SW480 (cell line): Measurements from ENCODE around the gene COL4A2.

ENCODE experiments used
- DNase-seq: peaks from one replicate; pipeline ENCODE4 v3.0.0-alpha.2; 2016; ENCODE audit warnings: low spot score

The COL4A2 gene

GRCh38 chr13:110536006-110536693, 229.1 kb downstream of the COL4A2 start:
- no peak for DNase-seq

- no peak for DNase-seq
Measured at GRCh38 chr13:110538632-110539031, 231.5 kb downstream of the COL4A2 start.

GRCh38 chr13:110539894-110540293, 232.8 kb downstream of the COL4A2 start:
- DNase-seq = no peak

- no peak for DNase-seq
Measured at GRCh38 chr13:110540871-110541525, 233.9 kb downstream of the COL4A2 start.

- no peak for DNase-seq
Measured at GRCh38 chr13:110541526-110541920, 234.4 kb downstream of the COL4A2 start.

- DNase-seq = no peak
Measured at GRCh38 chr13:110542169-110542796, 235.2 kb downstream of the COL4A2 start.

- no peak for DNase-seq
Measured at GRCh38 chr13:110546378-110546777, 239.3 kb downstream of the COL4A2 start.

GRCh38 chr13:110546926-110547325, 239.8 kb downstream of the COL4A2 start:
- no peak for DNase-seq

GRCh38 chr13:110548891-110549794, 242.1 kb downstream of the COL4A2 start:
- no peak for DNase-seq

- DNase-seq = no peak
Measured at GRCh38 chr13:110549795-110550160, 242.7 kb downstream of the COL4A2 start.

- DNase-seq = no peak
Measured at GRCh38 chr13:110551284-110551683, 244.2 kb downstream of the COL4A2 start.

- no peak for DNase-seq
Measured at GRCh38 chr13:110552767-110553166, 245.7 kb downstream of the COL4A2 start.

GRCh38 chr13:110553417-110553816, 246.3 kb downstream of the COL4A2 start:
- no peak for DNase-seq

GRCh38 chr13:110554227-110554836, 247.2 kb downstream of the COL4A2 start:
- no peak for DNase-seq

GRCh38 chr13:110554946-110555345, 247.9 kb downstream of the COL4A2 start:
- no peak for DNase-seq

- no peak for DNase-seq
Measured at GRCh38 chr13:110555601-110556223, 248.6 kb downstream of the COL4A2 start.

- DNase-seq = no peak
Measured at GRCh38 chr13:110556224-110556606, 249.1 kb downstream of the COL4A2 start.

- DNase-seq = no peak
Measured at GRCh38 chr13:110557082-110557481, 250.0 kb downstream of the COL4A2 start.

GRCh38 chr13:110557610-110558305, 250.7 kb downstream of the COL4A2 start:
- DNase-seq = no peak

GRCh38 chr13:110559429-110559943, 252.4 kb downstream of the COL4A2 start:
- DNase-seq = no peak

GRCh38 chr13:110559986-110560385, 252.9 kb downstream of the COL4A2 start:
- DNase-seq = no peak
